Ovary (tissue), 9 donors: ENCODE measurements around the gene UBE2V1. TPM values are rescaled to one million over a fixed set of nuclear protein-coding genes. Genes with fewer than 3 reads are reported as not detected.
A peak's percentile ranks its signal among the peaks of the same experiment; 100 is the strongest.

Experiments used
- DNase-seq, 5 donors: peaks; one replicate each; pipeline ENCODE4 v3.0.0-alpha.2; 2019 to 2020
- H3K27ac ChIP-seq, 2 donors: fragments of 200-600 bp; one replicate each; pipeline versions ENCODE4 v1.5.1 to v1.8.0; 2019 to 2022
- H3K27me3 ChIP-seq: fragments of 200-600 bp; one replicate; pipeline ENCODE4 v1.8.0; 2022
- H3K36me3 ChIP-seq: fragments of 200-600 bp; sonication (generic); one replicate; pipeline ENCODE4 v1.5.1; 2019
- H3K4me1 ChIP-seq: one replicate; pipeline ENCODE4 v1.8.1; 2013; ENCODE audit warnings: mild to moderate bottlenecking, moderate library complexity; ENCODE audit not compliant: insufficient read depth
- H3K4me3 ChIP-seq: fragments of 200-600 bp; sonication (generic); one replicate; pipeline ENCODE4 v1.5.1; 2017
- H3K9me3 ChIP-seq, 2 donors: fragments of 200-600 bp in 1 of 2; sonication (generic) in 1 of 2; one replicate each; pipeline versions ENCODE4 v1.5.1 to v1.8.1; 2013 to 2019; ENCODE audit warnings: mild to moderate bottlenecking in 1 of 2, moderate library complexity in 1 of 2
- EP300 ChIP-seq: sonication (generic); formaldehyde crosslinking; IDR thresholded peaks from one replicate; pipeline ENCODE4 v1.6.1; 2017; ENCODE audit warnings: antibody characterized with exemption
- POLR2A ChIP-seq: fragments of 450-650 bp; IDR thresholded peaks from one replicate; pipeline ENCODE4 v1.6.1; 2017; ENCODE audit warnings: antibody characterized with exemption, mild to moderate bottlenecking, moderate library complexity
- WGBS, 3 donors: extraction: QIAGEN DNeasy Blood & Tissue Kit in 1 of 3; methylation state at CpG; one replicate each; pipeline versions ENCODE4 v1.1.5 to v1.1.7; 2013 to 2017; 5-methylcytosine and 5-hydroxymethylcytosine counted together
- intact Hi-C, 4 donors: fragments of 100-400 bp; cut with DNase I; formaldehyde crosslinking; loops; one replicate each; pipeline versions ENCODE4 v1.11.0 to v1.15.1; 2022 to 2023
- polyA plus RNA-seq, 2 donors: library from polyadenylated mRNA; stranded (reverse); fragments of 200-250 nt in 1 of 2; fragments of 350-450 nt in 1 of 2; fragmentation: Illumina TruSeq in 1 of 2; extraction: RNeasy Lipid Tissue Mini Kit (QIAGEN cat#74804) in 1 of 2; gene quantifications; one replicate each; pipeline ENCODE4 v1.2.3, GENCODE V29; 2013 to 2014
- total RNA-seq, 7 donors: library from RNA; depleted of rRNA in 2 of 7; stranded (reverse); fragments of >200 nt in 2 of 7; fragmentation: NEBNext Ultra II Directional in 3 of 7; extraction: Animal tissue kit (Norgen Biotek cat#: 25700) in 3 of 7; gene quantifications; one replicate each; pipeline versions ENCODE4 v1.1.0 to v1.2.4, GENCODE V29; 2016 to 2023
- TF ChIP-seq, protein P1 (sequence below), 3 donors: fragments of 450-650 bp in 2 of 3; fragments of 200-600 bp in 1 of 3; IDR thresholded peaks; one replicate each; pipeline versions ENCODE4 v1.5.1 to v1.8.0; 2016 to 2022; ENCODE audit warnings: antibody characterized with exemption in 3 of 3, mild to moderate bottlenecking in 1 of 3
- donor health status: DM: no; HTN: no; CAD: no; lungs with moderate emphysema.
- donor health status: DM: no; HTN: no; CAD: no.
- donor health status: Bipolar disorder and iron deficiency.
- donor health status: DM: yes; HTN: yes; CAD: no.
- donor health status: DM: no; HTN: no; CAD: no.
- donor health status: DM: yes; HTN: yes; CAD: no.

UBE2V1 gene
- total and polyA plus RNA-seq, 9 donors, result 43.6 to 189 (median 77.2) TPM

DNA sequence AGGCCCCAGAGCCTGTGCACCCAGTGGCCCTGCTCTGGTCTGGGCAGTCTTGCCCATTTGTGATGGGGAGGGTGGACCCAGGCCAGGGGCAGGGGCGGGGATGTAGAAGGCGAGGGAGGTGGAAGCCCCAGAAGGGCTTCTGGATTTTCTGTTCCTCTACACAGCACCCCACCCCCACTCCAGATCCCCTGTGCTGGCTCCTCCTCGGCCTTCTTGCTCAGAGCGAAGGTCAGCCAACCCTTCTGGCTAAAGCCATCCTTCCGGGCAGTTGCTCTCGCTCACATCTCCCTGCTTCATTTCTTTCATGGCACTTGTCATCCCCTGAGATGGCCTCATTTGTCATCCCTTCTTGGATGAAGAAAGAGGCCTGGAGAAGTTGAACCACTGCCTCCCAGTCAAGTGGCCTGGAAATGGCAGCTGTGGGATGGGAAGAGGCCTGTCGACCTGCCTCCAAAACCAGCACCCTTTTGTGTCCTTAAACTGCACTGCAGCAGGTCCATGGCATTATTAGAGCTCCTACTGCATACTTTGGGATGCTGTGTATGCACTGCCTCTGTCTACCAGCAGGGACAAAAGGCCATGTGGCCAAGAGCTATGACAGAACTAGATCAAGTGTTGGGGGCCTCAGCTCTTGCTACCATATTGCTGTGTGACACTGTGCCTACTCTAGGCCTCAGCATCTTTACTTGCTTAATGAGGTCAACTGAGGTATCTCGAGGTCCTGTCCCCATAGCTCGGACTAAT is 20.7 kb upstream of the UBE2V1 start:
- H3K36me3 ChIP-seq, result no peaks in the 10 kb centered on the region
- no peak overlapping the region for H3K4me3 ChIP-seq
- no peaks in the 10 kb centered on the region for H3K9me3 ChIP-seq
- H3K27me3 ChIP-seq, result no peaks in the 10 kb centered on the region
- TF ChIP-seq, protein P1, sequence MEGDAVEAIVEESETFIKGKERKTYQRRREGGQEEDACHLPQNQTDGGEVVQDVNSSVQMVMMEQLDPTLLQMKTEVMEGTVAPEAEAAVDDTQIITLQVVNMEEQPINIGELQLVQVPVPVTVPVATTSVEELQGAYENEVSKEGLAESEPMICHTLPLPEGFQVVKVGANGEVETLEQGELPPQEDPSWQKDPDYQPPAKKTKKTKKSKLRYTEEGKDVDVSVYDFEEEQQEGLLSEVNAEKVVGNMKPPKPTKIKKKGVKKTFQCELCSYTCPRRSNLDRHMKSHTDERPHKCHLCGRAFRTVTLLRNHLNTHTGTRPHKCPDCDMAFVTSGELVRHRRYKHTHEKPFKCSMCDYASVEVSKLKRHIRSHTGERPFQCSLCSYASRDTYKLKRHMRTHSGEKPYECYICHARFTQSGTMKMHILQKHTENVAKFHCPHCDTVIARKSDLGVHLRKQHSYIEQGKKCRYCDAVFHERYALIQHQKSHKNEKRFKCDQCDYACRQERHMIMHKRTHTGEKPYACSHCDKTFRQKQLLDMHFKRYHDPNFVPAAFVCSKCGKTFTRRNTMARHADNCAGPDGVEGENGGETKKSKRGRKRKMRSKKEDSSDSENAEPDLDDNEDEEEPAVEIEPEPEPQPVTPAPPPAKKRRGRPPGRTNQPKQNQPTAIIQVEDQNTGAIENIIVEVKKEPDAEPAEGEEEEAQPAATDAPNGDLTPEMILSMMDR (IDR thresholded peaks at IDR 0.05), result no peak
- peaks cover 6% of the 10 kb centered on the region for H3K4me1 ChIP-seq
- intact Hi-C loops, result loop anchor here in 1 of 4 donors (5.0 kb wide), 1 partner anchor 34 kb away; no protein-coding TSS in a partner anchor
- DNase-seq, result no peak
- WGBS, 3 donors, result 79 to 87% (median 83%) methylated on average over 9 of the region's 9 CpGs
- no peak overlapping the region for H3K27ac ChIP-seq

DNA sequence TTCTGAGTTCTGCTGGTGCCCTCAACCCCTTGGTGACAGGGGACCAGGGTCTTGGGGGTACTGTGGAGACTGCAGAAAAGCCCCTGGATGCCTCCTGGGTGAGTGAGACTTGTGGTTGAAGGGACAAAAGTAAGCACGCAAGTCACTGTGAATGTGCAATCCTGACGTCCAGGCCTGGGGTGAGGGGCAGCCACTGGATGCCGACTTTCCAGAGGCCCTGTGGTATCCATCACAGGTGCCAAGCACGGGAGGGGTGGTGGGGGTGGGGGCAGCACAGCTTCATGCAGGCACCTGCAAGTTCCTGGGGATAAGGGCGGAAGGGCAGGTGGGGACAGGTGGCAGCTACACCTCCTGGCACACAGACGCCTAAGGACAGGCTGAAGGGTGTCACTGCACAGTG is 20.1 kb upstream of the UBE2V1 start:
- no peak for DNase-seq
- peaks cover under 1% of the 10 kb centered on the region for H3K4me1 ChIP-seq
- no peak overlapping the region for H3K4me3 ChIP-seq
- WGBS, 3 donors, result 87 to 89% (median 88%) methylated on average over 6 of the region's 6 CpGs
- TF ChIP-seq, protein P1 (IDR thresholded peaks at IDR 0.05), result no peak
- TF ChIP-seq POLR2A, result no peak
- no peak for TF ChIP-seq EP300
- no peaks in the 10 kb centered on the region for H3K9me3 ChIP-seq
- H3K27me3 ChIP-seq, result no peaks in the 10 kb centered on the region
- H3K36me3 ChIP-seq, result no peaks in the 10 kb centered on the region
- intact Hi-C loops, result loop anchor here in 1 of 4 donors (5.0 kb wide), 1 partner anchor 34 kb away; no protein-coding TSS in a partner anchor
- no peak overlapping the region for H3K27ac ChIP-seq

DNA sequence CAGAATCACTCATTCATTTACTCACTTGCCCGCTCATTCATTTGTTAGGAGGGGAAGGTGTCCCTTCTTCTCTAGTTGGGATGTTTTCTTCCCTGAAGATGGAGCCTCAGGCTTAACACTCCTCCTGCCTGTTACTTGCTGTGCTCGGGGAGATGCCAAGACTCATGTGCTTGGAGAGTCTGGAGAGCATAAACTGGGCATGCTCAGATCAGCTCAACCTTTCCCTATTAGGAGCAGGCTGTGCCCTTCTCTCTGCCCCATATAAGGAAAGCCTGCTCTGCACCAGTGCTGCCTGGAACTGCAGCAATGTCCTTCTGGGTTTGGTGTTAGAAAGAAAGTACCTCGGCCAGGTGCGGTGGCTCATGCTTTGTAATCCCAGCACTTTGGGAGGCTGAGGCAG is 18.0 kb upstream of the UBE2V1 start:
- H3K27ac ChIP-seq, result no peak overlapping the region
- H3K4me1 ChIP-seq, result no peaks in the 10 kb centered on the region
- H3K4me3 ChIP-seq, result no peak overlapping the region
- DNase-seq, result peak in 1 of 5 donors; percentile 42
- WGBS, 3 donors, result 51 to 63% (median 56%) methylated on average over 4 of the region's 4 CpGs
- H3K27me3 ChIP-seq, result no peaks in the 10 kb centered on the region
- H3K36me3 ChIP-seq, result no peaks in the 10 kb centered on the region
- intact Hi-C loops, result loop anchor here in 1 of 4 donors (5.0 kb wide), 1 partner anchor 36 kb away; no protein-coding TSS in a partner anchor
- no peaks in the 10 kb centered on the region for H3K9me3 ChIP-seq
- TF ChIP-seq EP300 (no peak), POLR2A (no peak)
- TF ChIP-seq, protein P1 (IDR thresholded peaks at IDR 0.05), result no peak

DNA sequence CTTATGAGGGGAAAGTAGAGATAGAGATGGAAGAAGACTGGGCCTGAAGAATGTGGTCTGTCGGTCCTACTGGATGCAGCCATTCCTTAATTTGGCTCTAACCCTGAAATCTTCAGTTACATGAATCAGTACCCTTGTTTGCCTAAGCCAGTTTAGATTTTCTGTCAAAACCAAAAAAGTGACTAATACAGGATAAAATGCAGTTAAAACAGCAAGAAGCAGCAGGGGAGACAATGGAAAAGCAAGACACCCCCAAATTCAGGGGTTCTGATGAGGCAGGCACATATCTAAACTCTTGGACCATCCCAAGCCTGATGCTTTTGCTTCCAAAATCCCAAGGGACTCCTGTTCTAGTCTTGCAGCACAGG is 17.4 kb upstream of the UBE2V1 start:
- no peaks in the 10 kb centered on the region for H3K27me3 ChIP-seq
- H3K4me3 ChIP-seq, result no peak overlapping the region
- no peak for TF ChIP-seq EP300
- no peak for TF ChIP-seq POLR2A
- TF ChIP-seq, protein P1 (IDR thresholded peaks at IDR 0.05), result no peak
- DNase-seq, result no peak
- H3K4me1 ChIP-seq, result no peaks in the 10 kb centered on the region
- no peak overlapping the region for H3K27ac ChIP-seq
- 37 to 80% (median 77%) methylated on average over 1 of the region's 1 CpG for whole genome bisulfite sequencing, 3 donors
- intact Hi-C loops, result loop anchor here in 1 of 4 donors (5.0 kb wide), 1 partner anchor 37 kb away; no protein-coding TSS in a partner anchor
- H3K36me3 ChIP-seq, result no peaks in the 10 kb centered on the region
- H3K9me3 ChIP-seq, result no peaks in the 10 kb centered on the region
